Gastroesophageal sphincter (tissue), 4 donors: Measurements from ENCODE around the gene PSMD5. TPM values are rescaled to one million over a fixed set of nuclear protein-coding genes. Genes with fewer than 3 reads are reported as not detected.

Experiments used
- ATAC-seq: fragments of 150-250 bp; one replicate; pipeline ENCODE4 v1.9.1; 2016; ENCODE audit warnings: mild to moderate bottlenecking, moderate library complexity
- H3K27ac ChIP-seq, 4 donors: fragments of 200-600 bp; sonication (generic) in 3 of 4; 1 replicate in 3 of 4; 2 replicates in 1 of 4; pipeline ENCODE4 v1.5.1; 2016 to 2019
- H3K27me3 ChIP-seq: fragments of 200-600 bp; sonication (generic); one replicate; pipeline ENCODE4 v1.5.1; 2019
- H3K36me3 ChIP-seq, 2 donors: fragments of 200-600 bp; sonication (generic); one replicate each; pipeline ENCODE4 v1.5.1; 2019; ENCODE audit warnings: control low read depth in 1 of 2
- H3K4me1 ChIP-seq, 3 donors: fragments of 200-600 bp; sonication (generic); 1 replicate in 2 of 3; 2 replicates in 1 of 3; pipeline ENCODE4 v1.5.1; 2016 to 2019; ENCODE audit warnings: control low read depth in 2 of 3
- H3K4me3 ChIP-seq, 2 donors: fragments of 200-600 bp; sonication (generic); one replicate each; pipeline ENCODE4 v1.5.1; 2019; ENCODE audit warnings: mild to moderate bottlenecking in 1 of 2, moderate library complexity in 1 of 2
- H3K9me3 ChIP-seq, 3 donors: fragments of 200-600 bp; sonication (generic); one replicate each; pipeline ENCODE4 v1.5.1; 2017 to 2019; ENCODE audit warnings: control low read depth in 2 of 3
- CTCF ChIP-seq, 4 experiments: fragments of 200-600 bp in 2 of 4; fragments of 450-650 bp in 2 of 4; sonication (generic) in 1 of 4; IDR thresholded peaks; one replicate each; pipeline ENCODE4 v1.5.1; 2017 to 2019; ENCODE audit warnings: antibody characterized with exemption in 4 of 4, mild to moderate bottlenecking in 2 of 4, moderate library complexity in 2 of 4
- EP300 ChIP-seq: sonication (generic); formaldehyde crosslinking; IDR thresholded peaks from one replicate; pipeline ENCODE4 v1.6.1; 2017; ENCODE audit warnings: antibody characterized with exemption, mild to moderate bottlenecking
- POLR2A ChIP-seq, 2 donors: fragments of 450-650 bp; IDR thresholded peaks; one replicate each; pipeline ENCODE4 v1.6.1; 2017; ENCODE audit warnings: antibody characterized with exemption in 2 of 2, mild to moderate bottlenecking in 2 of 2, moderate library complexity in 1 of 2
- POLR2AphosphoS5 ChIP-seq: sonication (generic); formaldehyde crosslinking; IDR thresholded peaks from one replicate; pipeline ENCODE4 v1.6.1; 2017; ENCODE audit warnings: antibody characterized with exemption
- WGBS, 2 donors: methylation state at CpG; one replicate each; pipeline ENCODE4 v1.1.5; 2018; ENCODE audit warnings: low coverage in 1 of 2; 5-methylcytosine and 5-hydroxymethylcytosine counted together
- total RNA-seq, 4 donors: library from RNA; depleted of rRNA; stranded (reverse); fragments of >200 nt; gene quantifications; one replicate each; pipeline ENCODE4 v1.1.0, GENCODE V29; 2016

PSMD5 gene
- total RNA-seq = 10 to 100 TPM; 26.8 to 42.8 (median 33.2) TPM

GRCh38 chr9:120842685-120843485 lies at the start of gene PSMD5:
PSMD5 (minus strand) TSS chr9:120842922; CDS start chr9:120842909, 13 bp downstream.
- TF ChIP-seq POLR2AphosphoS5 = peak; percentile 91
- peak in 2 of 4 experiments; percentile 8 to 30 for TF ChIP-seq CTCF (IDR thresholded peaks at IDR 0.05)
- no peak for TF ChIP-seq EP300
- TF ChIP-seq POLR2A (IDR thresholded peaks at IDR 0.05) = peak; percentile 84 to 85

GRCh38 chr9:120891884-120892747 lies 49.4 kb upstream of the PSMD5 start:
- Histone ChIP-seq H3K36me3 (no peaks in the 10 kb centered on the region), H3K9me3 (no peaks in the 10 kb centered on the region), H3K27me3 (no peaks in the 10 kb centered on the region), H3K27ac (peak overlapping the region in 3 of 4 donors; percentile 29 to 90 (median 88)), H3K4me3 (no peak overlapping the region), H3K4me1 (peaks cover 0 to 70% (median 8%) of the 10 kb centered on the region in 3 donors)
- ATAC-seq = no peak
- TF ChIP-seq POLR2AphosphoS5 = no peak
- TF ChIP-seq CTCF (IDR thresholded peaks at IDR 0.05) = no peak
- no peak for TF ChIP-seq EP300
- TF ChIP-seq POLR2A (IDR thresholded peaks at IDR 0.05) = no peak
- WGBS, 2 donors = 64 to 77% methylated on average over 6 to 14 of the region's 15 CpGs

More at GRCh38 chr9:120842685-120843485, at the start of gene PSMD5:
- 0% methylated on average over 3 of the region's 62 CpGs; no CpG with 5 or more reads in 1 of the 2 donors for WGBS, 2 donors
- Histone ChIP-seq H3K4me1 (peaks cover 0 to 74% (median 14%) of the 10 kb centered on the region in 3 donors), H3K27me3 (no peaks in the 10 kb centered on the region), H3K36me3 (peaks cover 0 to 35% of the 10 kb centered on the region in 2 donors), H3K9me3 (no peaks in the 10 kb centered on the region), H3K4me3 (peak within 1 kb of the TSS; percentile 79 to 86), H3K27ac (peak within 1 kb of the TSS; percentile 79 to 96 (median 95))
- ATAC-seq = peak; percentile 100

GRCh38 chr9:120891245-120891883 lies 48.6 kb upstream of the PSMD5 start:
- TF ChIP-seq EP300 (no peak), POLR2AphosphoS5 (no peak), POLR2A (IDR thresholded peaks at IDR 0.05) (no peak), CTCF (IDR thresholded peaks at IDR 0.05) (no peak)
- no peak for ATAC-seq
- peak overlapping the region in 3 of 4 donors; percentile 69 to 90 (median 88) for H3K27ac ChIP-seq

GRCh38 chr9:120890320-120891244 lies 47.9 kb upstream of the PSMD5 start:
- Histone ChIP-seq H3K4me1 (peaks cover 0 to 61% (median 6%) of the 10 kb centered on the region in 3 donors), H3K27ac (peak overlapping the region; percentile 10 to 90 (median 78)), H3K4me3 (no peak overlapping the region), H3K9me3 (no peaks in the 10 kb centered on the region), H3K27me3 (no peaks in the 10 kb centered on the region), H3K36me3 (no peaks in the 10 kb centered on the region)
- no peak for ATAC-seq
- WGBS, 2 donors = 48 to 81% methylated on average over 6 to 10 of the region's 14 CpGs
- no peak for TF ChIP-seq EP300
- no peak for TF ChIP-seq POLR2AphosphoS5
- no peak for TF ChIP-seq CTCF (IDR thresholded peaks at IDR 0.05)
- TF ChIP-seq POLR2A (IDR thresholded peaks at IDR 0.05) = no peak

More at GRCh38 chr9:120891245-120891883, 48.6 kb upstream of the PSMD5 start:
- Histone ChIP-seq H3K27me3 (no peaks in the 10 kb centered on the region), H3K9me3 (no peaks in the 10 kb centered on the region), H3K36me3 (no peaks in the 10 kb centered on the region), H3K4me1 (peaks cover 0 to 64% (median 6%) of the 10 kb centered on the region in 3 donors), H3K4me3 (no peak overlapping the region)
- 97 to 100% methylated on average over 2 to 5 of the region's 10 CpGs for WGBS, 2 donors
